AG09319 (cell line): Measurements from ENCODE around the gene SEC16A.
"Not testable (repeated sequence)": the region's sequence is repeated elsewhere in the genome, so short reads cannot be mapped to it uniquely, and the experiment has no call there.

Source experiments
- DNase-seq: peaks from one replicate; pipeline ENCODE4 v3.0.0-alpha.2; 2010; ENCODE audit warnings: low read depth; ENCODE audit errors: extremely low read depth
- CTCF ChIP-seq: IDR thresholded peaks from 2 replicates; pipeline ENCODE4 v1.5.1; 2011; ENCODE audit warnings: low read depth, mild to moderate bottlenecking, inconsistent platforms, low read length, moderate library complexity

SEC16A gene

GRCh38 chr9:136432591-136432990, 50.2 kb downstream of the SEC16A start:
- TF ChIP-seq CTCF = no peak
- DNase-seq = no peak

GRCh38 chr9:136431782-136432350, 51.0 kb downstream of the SEC16A start:
- no peak for TF ChIP-seq CTCF

GRCh38 chr9:136430588-136431234, 52.1 kb downstream of the SEC16A start:
- TF ChIP-seq CTCF = no peak
- no peak for DNase-seq

More at GRCh38 chr9:136431782-136432350, 51.0 kb downstream of the SEC16A start:
- DNase-seq = no peak

GRCh38 chr9:136429683-136430491, 53.0 kb downstream of the SEC16A start:
- no peak for DNase-seq
- TF ChIP-seq CTCF = no peak

GRCh38 chr9:136429075-136429628, 53.7 kb downstream of the SEC16A start:
- DNase-seq = no peak

GRCh38 chr9:136426787-136427186, 56.1 kb downstream of the SEC16A start:
- TF ChIP-seq CTCF = no peak
- DNase-seq = no peak

More at GRCh38 chr9:136429075-136429628, 53.7 kb downstream of the SEC16A start:
- TF ChIP-seq CTCF = no peak

GRCh38 chr9:136425367-136425766, 57.5 kb downstream of the SEC16A start:
- not testable (repeated sequence) for DNase-seq
